Activated naive CD8-positive, alpha-beta T cell treated with anti-CD3 and anti-CD28 coated beads for 36 hours (primary cell): Measurements from ENCODE around the gene PPIF. TPM values are rescaled to one million over a fixed set of nuclear protein-coding genes. Genes with fewer than 3 reads are reported as not detected.

Source experiments
- DNase-seq: peaks from one replicate; pipeline ENCODE4 v3.0.0; 2021
- H3K27ac Mint-ChIP-seq: one replicate; pipeline ENCODE4 v1.8.0; 2022; ENCODE audit warnings: mild to moderate bottlenecking, moderate library complexity, mixed read lengths
- H3K27me3 Mint-ChIP-seq: one replicate; pipeline ENCODE4 v1.8.0; 2022; ENCODE audit warnings: mild to moderate bottlenecking, mixed read lengths
- H3K36me3 Mint-ChIP-seq: one replicate; pipeline ENCODE4 v1.8.0; 2021; ENCODE audit warnings: mild to moderate bottlenecking, mixed read lengths
- H3K4me1 Mint-ChIP-seq: one replicate; pipeline ENCODE4 v1.8.0; 2021; ENCODE audit warnings: mixed read lengths
- H3K4me3 Mint-ChIP-seq: one replicate; pipeline ENCODE4 v1.8.0; 2022; ENCODE audit warnings: mild to moderate bottlenecking, moderate library complexity, mixed read lengths
- H3K9me3 Mint-ChIP-seq: one replicate; pipeline ENCODE4 v1.8.0; 2022; ENCODE audit warnings: mixed read lengths
- total RNA-seq, 2 experiments: library from RNA; stranded (reverse); gene quantifications; one replicate each; pipeline ENCODE4 v1.2.3, GENCODE V29; 2021

Gene PPIF
- total RNA-seq, 2 experiments from 2014 or later: 163 to 176 TPM

DNA sequence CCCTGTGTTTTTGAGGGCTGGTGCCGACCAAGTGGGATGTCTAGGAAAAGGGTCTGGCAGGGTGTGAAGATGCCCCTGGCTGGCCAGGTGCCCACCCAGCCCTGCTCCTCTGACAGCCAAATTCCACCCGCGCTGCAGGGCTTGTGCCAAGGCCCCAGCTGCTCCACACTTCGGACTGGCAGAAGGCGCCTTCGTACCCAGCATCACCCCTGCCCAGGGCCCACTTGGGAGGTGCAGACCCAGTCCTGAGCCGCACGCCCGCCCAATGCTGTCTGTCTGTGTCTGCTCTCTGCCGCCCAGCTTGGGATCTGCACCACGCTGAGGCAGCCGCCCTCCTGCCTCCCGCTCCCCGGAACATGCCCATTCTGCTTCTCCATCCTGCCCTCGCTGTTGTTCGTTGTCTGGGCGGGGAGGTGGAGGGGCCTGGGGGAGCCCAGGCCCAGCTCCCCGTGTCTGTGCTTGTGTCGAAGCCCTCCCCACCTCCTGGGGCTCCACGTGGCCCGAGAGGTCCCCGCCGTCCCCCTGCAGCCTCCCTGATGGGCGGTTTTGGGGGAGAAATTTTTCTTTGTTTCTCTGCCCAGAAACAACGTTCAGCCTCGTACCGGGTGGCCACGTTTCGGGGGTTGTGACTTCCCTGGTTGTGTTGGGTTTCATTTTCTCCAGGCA is 36.9 kb upstream of the PPIF start:
- peaks cover 20% of the 10 kb centered on the region for H3K36me3 Mint-ChIP-seq
- no peaks in the 10 kb centered on the region for H3K4me1 Mint-ChIP-seq
- no peaks in the 10 kb centered on the region for H3K27me3 Mint-ChIP-seq
- no peak overlapping the region for H3K27ac Mint-ChIP-seq
- H3K9me3 Mint-ChIP-seq: no peaks in the 10 kb centered on the region
- DNase-seq: no peak
- no peak overlapping the region for H3K4me3 Mint-ChIP-seq

- Mint-ChIP-seq H3K4me1 (peaks cover 3% of the 10 kb centered on the region), H3K4me3 (no peak overlapping the region), H3K9me3 (no peaks in the 10 kb centered on the region), H3K27me3 (no peaks in the 10 kb centered on the region), H3K36me3 (peaks cover 22% of the 10 kb centered on the region), H3K27ac (no peak overlapping the region)
- DNase-seq: no peak
Measured at GRCh38 chr10:79310911-79311573, 36.2 kb upstream of the PPIF start.

DNA sequence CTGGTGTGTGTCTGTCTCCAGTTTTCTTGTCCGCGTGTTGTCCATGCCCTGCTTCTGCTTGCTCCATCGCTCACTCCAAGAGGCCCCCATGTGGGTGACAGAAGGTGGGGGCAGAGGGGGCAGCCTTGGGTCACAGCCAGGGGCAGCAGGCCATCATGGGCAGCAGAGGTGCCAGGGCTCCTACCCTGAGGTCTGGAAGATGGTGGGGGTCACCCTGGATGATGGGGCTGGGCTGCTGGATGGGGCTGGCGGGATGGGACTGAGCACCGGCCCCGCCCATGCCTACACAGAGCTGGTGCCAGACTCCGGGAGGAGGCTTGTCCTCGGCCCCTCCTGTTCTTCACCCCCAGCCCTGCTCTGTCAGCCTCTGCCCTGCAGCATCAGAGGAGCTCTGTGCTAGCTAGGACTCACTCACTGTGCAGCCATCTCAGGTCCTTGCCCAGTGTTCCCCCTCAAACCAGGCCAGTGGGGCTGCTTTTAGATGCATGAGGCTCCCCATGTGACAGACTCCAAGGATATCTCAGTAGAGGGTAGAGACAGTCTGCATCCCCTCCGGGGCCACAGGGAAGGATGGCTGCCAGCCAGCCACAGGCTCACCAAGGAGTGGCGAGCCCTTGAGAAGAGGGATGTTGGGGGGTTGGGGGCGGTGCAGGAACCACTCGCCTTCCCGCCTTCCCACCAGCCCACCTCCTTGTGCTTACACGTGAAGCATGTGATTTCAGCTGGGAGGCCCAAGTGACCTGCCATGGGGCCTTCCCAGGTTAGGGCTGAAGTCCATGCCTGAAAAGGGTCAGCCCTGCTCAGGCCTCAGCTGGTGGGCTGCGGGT is 35.5 kb upstream of the PPIF start:
- peaks cover 8% of the 10 kb centered on the region for H3K4me1 Mint-ChIP-seq
- H3K9me3 Mint-ChIP-seq: no peaks in the 10 kb centered on the region
- peaks cover 18% of the 10 kb centered on the region for H3K36me3 Mint-ChIP-seq
- no peak for DNase-seq
- H3K27ac Mint-ChIP-seq: no peak overlapping the region
- no peaks in the 10 kb centered on the region for H3K27me3 Mint-ChIP-seq
- H3K4me3 Mint-ChIP-seq: no peak overlapping the region

DNA sequence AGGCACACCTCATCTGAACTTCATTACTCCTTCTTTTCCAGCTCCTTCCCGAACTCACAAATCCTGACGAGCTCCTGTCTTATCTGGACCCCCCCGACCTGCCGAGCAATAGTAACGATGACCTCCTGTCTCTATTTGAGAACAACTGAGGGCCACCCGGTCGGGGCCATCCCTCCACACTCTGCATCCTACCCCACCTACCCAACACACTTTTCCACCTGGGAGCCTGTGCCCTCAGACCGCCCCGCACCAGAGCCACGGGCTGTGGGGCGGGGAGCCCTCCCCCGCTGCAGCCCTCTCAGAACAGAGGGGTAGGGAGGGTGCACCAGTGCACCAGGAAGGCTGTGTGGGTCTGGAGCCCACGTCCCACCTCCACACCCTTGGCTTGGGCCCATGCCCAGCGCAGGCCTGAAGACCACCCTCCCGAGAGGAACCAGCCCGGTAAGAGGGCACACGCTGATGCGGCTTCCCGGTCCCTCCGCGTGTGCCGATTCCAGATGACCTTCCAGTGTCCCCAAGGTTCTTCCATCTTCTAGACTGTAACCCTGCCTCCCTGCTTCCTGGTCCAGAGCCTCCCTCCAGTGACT is 34.6 kb upstream of the PPIF start:
- peaks cover 17% of the 10 kb centered on the region for H3K4me1 Mint-ChIP-seq
- peaks cover 2% of the 10 kb centered on the region for H3K27me3 Mint-ChIP-seq
- H3K9me3 Mint-ChIP-seq: no peaks in the 10 kb centered on the region
- peaks cover 17% of the 10 kb centered on the region for H3K36me3 Mint-ChIP-seq
- no peak for DNase-seq
- no peak overlapping the region for H3K27ac Mint-ChIP-seq
- H3K4me3 Mint-ChIP-seq: no peak overlapping the region

- Mint-ChIP-seq H3K9me3 (no peaks in the 10 kb centered on the region), H3K27me3 (peaks cover 3% of the 10 kb centered on the region), H3K27ac (no peak overlapping the region), H3K36me3 (peaks cover 14% of the 10 kb centered on the region), H3K4me1 (peaks cover 23% of the 10 kb centered on the region), H3K4me3 (no peak overlapping the region)
- no peak for DNase-seq
Measured at GRCh38 chr10:79313320-79313719, 33.9 kb upstream of the PPIF start.

- no peak for DNase-seq
- Mint-ChIP-seq H3K27me3 (peaks cover 3% of the 10 kb centered on the region), H3K4me3 (no peak overlapping the region), H3K9me3 (peaks cover 4% of the 10 kb centered on the region), H3K27ac (no peak overlapping the region), H3K4me1 (peaks cover 30% of the 10 kb centered on the region), H3K36me3 (peaks cover 16% of the 10 kb centered on the region)
Measured at GRCh38 chr10:79313911-79314439, 33.3 kb upstream of the PPIF start.

DNA sequence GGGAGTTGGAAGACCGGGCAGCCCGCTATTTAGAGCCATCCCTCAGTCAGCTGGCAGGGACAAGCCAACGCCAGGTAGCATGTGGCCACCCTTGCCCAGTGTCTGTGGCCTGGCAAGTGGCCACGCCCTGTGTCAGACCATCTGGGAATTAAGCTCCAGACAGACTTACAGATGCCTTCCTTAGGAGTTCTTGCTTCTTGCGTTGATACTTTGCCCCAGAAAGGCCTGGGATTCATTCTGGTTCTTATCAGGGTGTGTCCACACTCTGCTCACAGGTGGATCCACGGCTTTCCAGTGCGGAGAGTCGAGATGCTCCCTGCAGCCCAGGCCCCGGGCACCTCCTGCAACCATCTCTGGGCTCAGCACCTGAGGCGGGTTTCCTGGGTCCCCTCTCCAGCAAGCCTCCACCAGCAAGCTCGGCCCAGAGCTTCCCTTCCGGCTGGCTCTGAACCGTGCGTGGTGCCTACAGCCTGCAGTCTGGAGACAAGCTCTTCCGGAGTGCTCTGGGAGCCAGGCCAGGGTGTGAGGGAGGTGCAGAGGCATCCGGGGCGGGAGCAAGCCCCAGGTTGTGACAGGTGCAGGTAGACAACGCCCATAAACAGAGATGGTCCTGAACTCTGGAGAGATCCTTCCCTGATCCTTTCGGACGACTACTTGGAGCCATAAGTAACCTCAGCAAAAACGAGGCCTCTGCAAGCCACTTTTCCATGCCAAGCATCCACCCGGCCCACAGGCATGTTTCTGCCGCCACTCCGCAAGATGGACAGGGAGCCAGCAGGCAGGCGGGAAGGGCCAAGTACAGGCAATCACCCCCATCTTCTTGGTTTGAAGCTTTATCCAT is 32.3 kb upstream of the PPIF start:
- Mint-ChIP-seq H3K36me3 (peaks cover 16% of the 10 kb centered on the region), H3K4me3 (no peak overlapping the region), H3K27ac (no peak overlapping the region), H3K27me3 (peaks cover 3% of the 10 kb centered on the region), H3K4me1 (peaks cover 37% of the 10 kb centered on the region), H3K9me3 (peaks cover 4% of the 10 kb centered on the region)
- no peak for DNase-seq

DNA sequence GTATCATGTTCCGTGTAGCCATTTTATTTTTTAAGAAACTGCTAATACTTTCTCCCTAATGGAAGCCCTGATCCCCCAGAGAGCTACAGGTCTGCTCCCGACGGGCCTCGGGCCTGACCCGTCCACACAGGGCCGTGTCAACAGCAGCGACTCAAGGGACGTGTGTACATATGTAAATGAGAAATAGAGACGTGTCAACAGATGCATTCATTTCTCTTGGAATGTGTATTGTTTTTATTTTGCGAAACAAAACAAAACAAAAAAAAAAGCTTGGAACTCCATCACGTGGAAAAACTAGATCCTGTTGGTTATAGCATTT is 31.7 kb upstream of the PPIF start:
- DNase-seq: no peak
- H3K36me3 Mint-ChIP-seq: peaks cover 16% of the 10 kb centered on the region
- no peak overlapping the region for H3K27ac Mint-ChIP-seq
- H3K27me3 Mint-ChIP-seq: peaks cover 3% of the 10 kb centered on the region
- no peak overlapping the region for H3K4me3 Mint-ChIP-seq
- peaks cover 4% of the 10 kb centered on the region for H3K9me3 Mint-ChIP-seq
- peaks cover 42% of the 10 kb centered on the region for H3K4me1 Mint-ChIP-seq

GRCh38 chr10:79316671-79317431 is 30.4 kb upstream of the PPIF start:
- H3K27ac Mint-ChIP-seq: peak overlapping the region; percentile 77
- peaks cover 47% of the 10 kb centered on the region for H3K4me1 Mint-ChIP-seq
- peaks cover 16% of the 10 kb centered on the region for H3K36me3 Mint-ChIP-seq
- peak overlapping the region; percentile 49 for H3K4me3 Mint-ChIP-seq
- DNase-seq: no peak
- H3K9me3 Mint-ChIP-seq: peaks cover 4% of the 10 kb centered on the region
- H3K27me3 Mint-ChIP-seq: peaks cover 3% of the 10 kb centered on the region

- Mint-ChIP-seq H3K27ac (peak overlapping the region; percentile 77), H3K4me1 (peaks cover 58% of the 10 kb centered on the region), H3K27me3 (peaks cover 3% of the 10 kb centered on the region), H3K36me3 (peaks cover 7% of the 10 kb centered on the region), H3K9me3 (peaks cover 4% of the 10 kb centered on the region), H3K4me3 (peak overlapping the region; percentile 11)
- no peak for DNase-seq
Measured at GRCh38 chr10:79318369-79318768, 28.9 kb upstream of the PPIF start.

DNA sequence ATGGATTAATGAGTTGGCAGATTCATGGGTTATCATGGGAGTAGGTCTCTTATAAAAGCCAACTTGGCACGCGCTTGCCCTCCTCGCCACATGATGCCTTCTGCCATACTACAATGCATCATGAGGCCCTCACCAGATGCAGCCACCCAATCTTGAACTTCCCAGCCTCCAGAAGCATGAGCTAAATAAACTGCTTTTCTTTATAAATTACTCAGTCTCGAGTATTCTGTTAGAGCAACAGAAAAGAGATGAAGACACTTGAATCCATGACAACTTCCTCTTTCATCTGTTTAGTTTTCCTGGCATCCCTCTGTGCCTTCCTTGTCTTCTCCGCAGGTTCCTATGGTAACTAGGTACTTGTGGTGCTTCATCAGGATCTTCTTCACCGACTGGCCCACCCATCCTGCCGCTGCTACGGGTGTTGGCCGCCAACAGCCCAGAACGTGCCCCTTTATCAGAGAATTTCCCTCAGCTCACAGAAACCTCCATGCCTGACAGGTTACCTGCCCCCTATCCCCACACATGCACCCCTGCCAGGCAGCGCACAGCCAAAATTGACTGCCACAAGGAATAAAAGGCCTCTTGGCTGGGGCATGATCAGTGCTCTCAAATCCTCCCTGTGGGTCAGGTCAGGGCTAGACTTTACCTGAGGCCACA is 28.0 kb upstream of the PPIF start:
- peaks cover 7% of the 10 kb centered on the region for H3K36me3 Mint-ChIP-seq
- H3K27ac Mint-ChIP-seq: no peak overlapping the region
- DNase-seq: no peak
- H3K9me3 Mint-ChIP-seq: peaks cover 4% of the 10 kb centered on the region
- peaks cover 3% of the 10 kb centered on the region for H3K27me3 Mint-ChIP-seq
- H3K4me1 Mint-ChIP-seq: peaks cover 65% of the 10 kb centered on the region
- no peak overlapping the region for H3K4me3 Mint-ChIP-seq

GRCh38 chr10:79320316-79320715 is 27.0 kb upstream of the PPIF start:
- H3K36me3 Mint-ChIP-seq: peaks cover 7% of the 10 kb centered on the region
- H3K9me3 Mint-ChIP-seq: peaks cover 4% of the 10 kb centered on the region
- H3K4me1 Mint-ChIP-seq: peaks cover 67% of the 10 kb centered on the region
- no peak overlapping the region for H3K27ac Mint-ChIP-seq
- no peak for DNase-seq
- peaks cover 3% of the 10 kb centered on the region for H3K27me3 Mint-ChIP-seq
- no peak overlapping the region for H3K4me3 Mint-ChIP-seq

DNA sequence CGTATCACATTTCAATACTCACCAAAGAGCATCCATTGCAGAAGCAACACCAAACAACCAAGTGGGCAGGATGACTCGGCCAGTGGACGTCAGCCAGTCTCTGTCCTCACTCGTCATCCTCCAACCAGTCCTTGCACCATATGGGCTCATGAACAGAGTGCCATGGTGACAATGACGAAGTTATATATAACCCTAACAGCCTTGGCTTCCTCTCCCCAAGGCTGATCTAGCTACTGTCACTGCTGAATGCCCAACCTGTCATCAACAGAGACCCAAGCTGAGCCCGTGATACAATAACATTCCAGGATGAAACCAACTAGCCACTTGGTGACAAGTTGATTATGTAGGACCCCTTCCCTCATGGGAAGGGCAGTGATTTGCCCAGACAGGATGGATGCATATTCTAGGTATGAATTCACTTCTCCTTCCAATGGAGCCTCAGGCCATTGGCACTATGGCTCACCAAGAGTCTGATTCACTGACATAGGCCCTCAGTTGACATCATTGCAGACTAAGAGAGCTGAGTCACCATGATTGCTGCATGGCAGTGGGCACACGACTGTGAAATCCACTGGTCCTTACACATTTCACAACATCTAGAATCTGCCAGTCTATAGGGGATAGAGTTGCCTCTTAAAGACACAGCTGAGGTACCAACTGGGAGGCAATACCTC is 26.3 kb upstream of the PPIF start:
- H3K27ac Mint-ChIP-seq: no peak overlapping the region
- no peak overlapping the region for H3K4me3 Mint-ChIP-seq
- DNase-seq: no peak
- peaks cover 3% of the 10 kb centered on the region for H3K27me3 Mint-ChIP-seq
- peaks cover 65% of the 10 kb centered on the region for H3K4me1 Mint-ChIP-seq
- peaks cover 4% of the 10 kb centered on the region for H3K9me3 Mint-ChIP-seq
- H3K36me3 Mint-ChIP-seq: peaks cover 5% of the 10 kb centered on the region
